HG02852 (cell line): ENCODE data around the gene TSSK1B.
"Not testable (repeated sequence)": the region's sequence is repeated elsewhere in the genome, so short reads cannot be mapped to it uniquely, and the experiment has no call there.

ENCODE experiments used
- ATAC-seq: cut with Tn5 transposase; IDR thresholded peaks from one replicate; pipeline ENCODE4 v1.9.1; 2021; ENCODE audit warnings: mild to moderate bottlenecking, moderate library complexity; ENCODE audit not compliant: unreplicated experiment

The TSSK1B gene

DNA sequence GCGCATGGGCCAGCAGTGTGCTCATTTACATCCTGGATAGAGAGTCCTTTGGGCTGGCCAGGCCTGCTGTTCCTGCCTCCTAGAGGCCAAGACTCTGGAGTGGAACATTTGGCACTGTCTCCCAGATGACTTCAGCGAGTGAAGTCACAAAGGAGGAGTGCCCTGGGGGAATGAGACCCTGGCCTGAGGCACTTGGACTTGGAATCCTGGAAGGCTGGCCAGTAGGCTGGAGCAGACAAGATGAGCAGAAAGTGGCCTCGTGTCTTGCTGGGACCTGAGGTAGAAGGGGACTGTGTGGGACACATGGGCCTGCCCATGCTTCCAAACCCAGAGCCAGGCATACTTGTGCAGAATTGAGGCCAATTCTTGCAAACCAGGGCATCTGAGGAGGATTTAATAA, at the start of gene TSSK1B:
Gene TSSK1B (minus strand): TSS at position 101 of the 400 bp plus-strand sequence. CDS start 150 bp downstream, outside the sequence.
- ATAC-seq: no peak

GRCh38 chr5:113480243-113480642, 45.5 kb upstream of the TSSK1B start:
- ATAC-seq: no peak

- ATAC-seq: no peak
Measured at GRCh38 chr5:113478691-113479090, 43.9 kb upstream of the TSSK1B start.

- no peak for ATAC-seq
Measured at GRCh38 chr5:113474100-113474728, 39.4 kb upstream of the TSSK1B start.

- ATAC-seq: no peak
Measured at GRCh38 chr5:113463032-113463431, 28.2 kb upstream of the TSSK1B start.

DNA sequence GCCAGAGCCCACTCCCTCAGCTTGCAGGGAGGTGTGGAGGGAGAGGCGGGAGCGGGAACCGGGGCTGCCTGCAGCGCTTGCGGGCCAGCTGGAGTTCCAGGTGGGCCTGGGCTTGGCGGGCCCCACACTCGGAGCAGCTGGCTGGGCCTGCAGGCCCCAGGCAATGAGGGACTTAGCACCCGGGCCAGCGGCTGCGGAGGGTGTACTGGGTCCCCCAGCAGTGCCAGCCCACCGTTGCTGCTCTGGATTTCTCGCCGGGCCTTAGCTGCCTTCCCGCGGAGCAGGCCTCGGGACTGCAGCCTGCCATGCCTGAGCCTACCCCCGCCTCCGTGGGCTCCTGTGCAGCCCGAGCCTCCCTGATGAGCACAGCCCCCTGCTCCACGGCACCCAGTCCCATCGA, 22.3 kb upstream of the TSSK1B start:
- ATAC-seq: not testable (repeated sequence)

DNA sequence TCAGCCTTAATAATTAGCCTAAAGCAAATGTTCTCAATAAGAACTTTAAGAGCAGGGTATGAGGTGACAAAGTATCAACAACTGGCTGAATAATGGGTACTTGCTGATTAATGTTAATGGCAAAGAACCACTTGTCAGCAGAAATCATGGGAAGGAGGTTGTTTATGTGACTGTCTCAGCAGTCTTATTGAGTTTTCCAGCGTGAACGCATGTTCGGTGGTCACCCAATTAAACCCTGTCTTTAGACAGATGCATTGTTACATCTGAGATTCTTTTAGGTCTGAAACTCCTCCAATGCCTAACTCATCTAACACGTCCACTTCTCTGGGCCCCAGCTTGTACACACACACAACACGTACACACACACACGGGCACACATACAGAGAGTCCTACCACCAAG, 18.2 kb upstream of the TSSK1B start:
- no peak for ATAC-seq

DNA sequence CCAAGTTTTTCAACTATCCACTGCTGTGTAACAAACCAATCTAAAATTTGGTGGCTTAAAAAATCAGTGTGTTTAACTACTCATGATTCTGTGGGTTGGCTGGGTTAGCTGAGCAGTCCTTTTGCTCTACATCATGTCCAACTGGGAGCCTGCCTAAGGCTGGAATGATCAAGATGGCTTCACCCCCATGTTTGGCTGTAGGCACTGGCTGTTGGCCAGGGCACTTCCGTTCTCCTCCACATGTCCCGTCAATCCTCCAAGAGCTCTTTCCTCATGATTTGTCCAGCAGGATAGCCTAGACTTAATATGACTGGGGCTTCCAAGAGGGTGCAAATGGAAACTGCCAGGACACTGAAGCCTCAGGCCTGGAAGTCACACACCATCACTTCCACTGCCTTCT, 17.0 kb upstream of the TSSK1B start:
- no peak for ATAC-seq

DNA sequence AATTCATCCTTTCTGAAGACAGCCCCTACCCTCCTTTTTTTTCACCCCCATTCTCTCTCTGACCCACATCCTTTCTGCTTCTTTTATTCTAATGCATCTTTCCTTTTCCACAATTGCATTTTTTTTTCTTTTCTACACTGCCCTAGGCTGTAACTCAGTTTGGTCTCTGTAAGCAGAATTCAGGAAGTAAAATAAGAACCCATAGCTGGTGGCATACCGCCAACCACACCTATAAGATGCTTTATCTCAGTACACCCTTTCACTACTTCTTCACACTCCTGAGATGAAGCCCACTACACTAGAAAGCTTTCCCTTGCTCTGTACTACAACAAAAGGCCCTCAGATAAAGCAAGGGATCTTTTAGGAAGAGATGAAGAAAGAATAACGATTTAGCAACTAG, 16.1 kb upstream of the TSSK1B start:
- ATAC-seq: no peak

DNA sequence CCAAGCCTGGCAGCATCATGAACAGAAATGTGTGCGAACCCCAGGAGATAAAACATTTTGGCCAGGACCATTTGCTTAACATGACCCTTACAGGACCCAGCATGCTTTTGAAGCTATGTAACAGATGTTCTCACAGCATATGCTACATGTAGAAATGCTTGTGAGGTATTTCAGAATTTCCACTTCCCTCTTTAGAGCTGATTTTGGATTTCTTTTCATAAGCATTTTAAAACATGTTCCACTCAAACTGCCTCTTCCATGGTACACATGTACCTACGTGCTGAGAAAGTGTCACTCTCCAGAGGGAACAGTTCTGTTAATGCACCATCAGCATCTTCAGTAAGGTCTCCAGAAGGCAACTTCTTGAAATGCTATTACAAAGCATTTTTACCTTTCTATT, 15.7 kb upstream of the TSSK1B start:
- ATAC-seq: no peak

DNA sequence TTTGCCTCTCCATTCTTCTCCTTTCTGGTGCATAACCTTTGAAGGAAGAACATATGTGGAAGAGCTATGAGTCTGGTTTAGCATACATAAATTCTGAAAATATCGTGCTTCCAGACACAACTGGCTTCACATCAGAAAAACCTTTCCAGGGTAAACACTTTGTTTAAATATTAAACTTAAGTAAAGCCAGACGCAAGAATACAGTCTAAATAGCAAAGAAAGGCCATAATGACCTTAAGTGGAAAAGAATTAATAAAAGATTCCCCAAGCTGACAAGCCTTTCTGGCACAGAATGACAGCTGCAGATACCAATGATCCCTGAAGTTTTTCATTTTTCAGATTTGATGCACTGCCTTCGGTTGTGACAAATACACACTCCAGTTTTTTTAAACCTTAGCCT, 13.5 kb upstream of the TSSK1B start:
- no peak for ATAC-seq

DNA sequence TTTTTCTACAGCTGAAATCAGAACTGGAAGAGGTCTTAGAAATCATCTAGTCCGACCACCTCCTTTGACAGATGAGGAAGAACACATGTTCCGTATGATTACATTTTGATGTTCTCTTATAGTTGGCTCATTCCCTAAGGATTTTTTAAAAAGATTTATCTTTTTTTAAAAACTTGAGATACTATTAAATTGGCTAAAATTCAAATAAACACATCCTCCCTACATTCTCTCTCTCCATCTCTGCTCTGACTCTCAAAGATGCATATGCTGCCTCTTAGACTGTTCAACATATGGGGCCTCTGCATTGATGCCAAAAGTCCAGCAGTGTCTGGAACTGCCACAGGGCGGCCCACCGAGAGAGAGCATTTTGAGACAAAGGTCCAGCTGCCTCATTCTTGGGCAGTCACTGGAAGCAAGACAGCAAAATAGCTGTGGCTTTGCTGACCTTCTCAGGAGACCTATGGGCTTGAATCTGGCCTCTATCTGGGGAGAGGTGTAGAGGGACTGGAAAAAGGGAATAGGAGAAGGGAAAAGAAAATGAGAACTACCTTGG, 12.8 kb upstream of the TSSK1B start:
- ATAC-seq: no peak

GRCh38 chr5:113446358-113446927, 11.7 kb upstream of the TSSK1B start:
- no peak for ATAC-seq

GRCh38 chr5:113437111-113437510, 2.3 kb upstream of the TSSK1B start:
- no peak for ATAC-seq

GRCh38 chr5:113435575-113435974, 786 bp upstream of the TSSK1B start:
- no peak for ATAC-seq

- no peak for ATAC-seq
Measured at GRCh38 chr5:113433862-113434612, 752 bp downstream of the TSSK1B start.

GRCh38 chr5:113433071-113433470, 1.7 kb downstream of the TSSK1B start:
- ATAC-seq: no peak

- no peak for ATAC-seq
Measured at GRCh38 chr5:113427871-113428574, 6.8 kb downstream of the TSSK1B start.

- no peak for ATAC-seq
Measured at GRCh38 chr5:113425909-113426308, 8.9 kb downstream of the TSSK1B start.

DNA sequence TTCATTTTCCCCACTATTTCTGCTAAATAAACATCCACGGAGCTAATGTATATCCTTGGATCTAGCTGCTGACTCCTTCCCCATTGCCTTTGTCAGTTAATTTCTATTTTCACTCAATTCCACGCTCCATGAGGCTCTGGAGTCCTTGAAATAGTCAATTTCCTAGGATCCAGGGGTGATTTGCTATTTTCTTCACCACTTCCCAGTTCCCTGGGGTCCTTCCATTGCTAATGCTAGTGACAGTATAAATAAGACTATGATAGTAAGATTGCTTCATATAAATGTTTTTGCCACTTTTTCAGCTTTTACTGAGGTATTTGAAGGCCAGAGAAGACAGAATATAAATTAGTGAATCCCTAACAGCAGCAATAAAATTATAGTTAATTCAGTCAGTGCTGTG, 13.1 kb downstream of the TSSK1B start:
- no peak for ATAC-seq

- no peak for ATAC-seq
Measured at GRCh38 chr5:113405530-113405929, 29.3 kb downstream of the TSSK1B start.
